Activated CD8-positive, alpha-beta T cell treated with anti-CD3 and anti-CD28 coated beads for 36 hours (primary cell): ENCODE results near the gene SOD3. TPM values are rescaled to one million over a fixed set of nuclear protein-coding genes. Genes with fewer than 3 reads are reported as not detected.

Experiments used
- ATAC-seq: fragments of 200-7000 bp; cut with Tn5 transposase; one replicate; pipeline ENCODE4 v1.10.0; 2021; ENCODE audit warnings: mild to moderate bottlenecking, moderate library complexity
- CTCF ChIA-PET: fragments of 350-600 bp; sonication (Branson Sonifier 250); formaldehyde crosslinking; loops from one replicate; lab custom pipeline; 2021; ENCODE audit warnings: antibody characterized with exemption; lab: Charles Lee
- POLR2A ChIA-PET: fragments of 350-600 bp; sonication (Branson Sonifier 250); formaldehyde crosslinking; loops from one replicate; lab custom pipeline; 2021; ENCODE audit warnings: antibody characterized with exemption; lab: Charles Lee
- DNase-seq: peaks from one replicate; pipeline ENCODE4 v3.0.0-alpha.2; 2020
- H3K27ac Mint-ChIP-seq: one replicate; pipeline ENCODE4 v1.8.0; 2021; ENCODE audit warnings: mild to moderate bottlenecking, mixed read lengths
- H3K27me3 Mint-ChIP-seq: one replicate; pipeline ENCODE4 v1.8.0; 2021; ENCODE audit warnings: mixed read lengths
- H3K36me3 Mint-ChIP-seq: one replicate; pipeline ENCODE4 v1.8.0; 2021; ENCODE audit warnings: low read depth, mixed read lengths
- H3K4me1 Mint-ChIP-seq: one replicate; pipeline ENCODE4 v1.8.0; 2021; ENCODE audit warnings: low read depth, mixed read lengths
- H3K4me3 Mint-ChIP-seq: one replicate; pipeline ENCODE4 v1.8.0; 2021; ENCODE audit warnings: mild to moderate bottlenecking, moderate library complexity, mixed read lengths
- H3K9me3 Mint-ChIP-seq: one replicate; pipeline ENCODE4 v1.8.0; 2021; ENCODE audit warnings: mixed read lengths
- intact Hi-C: fragments of 100-400 bp; cut with micrococcal nuclease; formaldehyde crosslinking; loops from one replicate; pipeline ENCODE4 v1.10.0; 2022
- total RNA-seq, 2 experiments: library from RNA; stranded (reverse); gene quantifications; one replicate each; pipeline ENCODE4 v1.2.3, GENCODE V29; 2021
- TF ChIP-seq, protein P1 (sequence below): fragments of 200-600 bp; IDR thresholded peaks from one replicate; pipeline ENCODE4 v1.8.0; 2022; ENCODE audit warnings: antibody characterized with exemption, mild to moderate bottlenecking

Gene SOD3
- total RNA-seq, 2 experiments from 2014 or later, result not detected

DNA sequence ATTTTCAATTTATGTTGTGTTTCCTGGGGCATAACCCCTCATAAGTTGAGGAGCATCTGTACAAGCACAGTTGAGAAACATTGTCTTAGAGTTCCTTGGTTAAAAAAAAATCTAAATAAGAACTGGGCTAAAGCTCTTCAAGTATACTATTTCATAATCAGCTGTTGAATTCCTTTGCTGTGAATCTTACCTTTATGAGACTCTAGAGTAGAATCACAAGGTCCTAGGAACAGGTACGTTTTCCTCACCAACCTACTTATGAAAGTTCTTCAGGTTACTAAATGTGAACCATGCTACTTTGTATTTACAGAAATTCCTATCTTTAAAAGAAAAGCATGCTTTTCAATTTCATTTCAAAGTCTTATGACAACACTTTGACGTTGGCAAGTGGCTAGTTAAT is 20.9 kb upstream of the SOD3 start:
- DNase-seq (no peak), ATAC-seq (no peak)
- H3K4me3 Mint-ChIP-seq, result no peak overlapping the region
- no peaks in the 10 kb centered on the region for H3K9me3 Mint-ChIP-seq
- H3K36me3 Mint-ChIP-seq, result no peaks in the 10 kb centered on the region
- H3K4me1 Mint-ChIP-seq, result no peaks in the 10 kb centered on the region
- ChIA-PET POLR2A (no interaction called here), CTCF (no interaction called here)
- TF ChIP-seq, protein P1, sequence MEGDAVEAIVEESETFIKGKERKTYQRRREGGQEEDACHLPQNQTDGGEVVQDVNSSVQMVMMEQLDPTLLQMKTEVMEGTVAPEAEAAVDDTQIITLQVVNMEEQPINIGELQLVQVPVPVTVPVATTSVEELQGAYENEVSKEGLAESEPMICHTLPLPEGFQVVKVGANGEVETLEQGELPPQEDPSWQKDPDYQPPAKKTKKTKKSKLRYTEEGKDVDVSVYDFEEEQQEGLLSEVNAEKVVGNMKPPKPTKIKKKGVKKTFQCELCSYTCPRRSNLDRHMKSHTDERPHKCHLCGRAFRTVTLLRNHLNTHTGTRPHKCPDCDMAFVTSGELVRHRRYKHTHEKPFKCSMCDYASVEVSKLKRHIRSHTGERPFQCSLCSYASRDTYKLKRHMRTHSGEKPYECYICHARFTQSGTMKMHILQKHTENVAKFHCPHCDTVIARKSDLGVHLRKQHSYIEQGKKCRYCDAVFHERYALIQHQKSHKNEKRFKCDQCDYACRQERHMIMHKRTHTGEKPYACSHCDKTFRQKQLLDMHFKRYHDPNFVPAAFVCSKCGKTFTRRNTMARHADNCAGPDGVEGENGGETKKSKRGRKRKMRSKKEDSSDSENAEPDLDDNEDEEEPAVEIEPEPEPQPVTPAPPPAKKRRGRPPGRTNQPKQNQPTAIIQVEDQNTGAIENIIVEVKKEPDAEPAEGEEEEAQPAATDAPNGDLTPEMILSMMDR, result no peak
- H3K27me3 Mint-ChIP-seq, result no peaks in the 10 kb centered on the region
- no peak overlapping the region for H3K27ac Mint-ChIP-seq
- intact Hi-C loops, result no loop called here

DNA sequence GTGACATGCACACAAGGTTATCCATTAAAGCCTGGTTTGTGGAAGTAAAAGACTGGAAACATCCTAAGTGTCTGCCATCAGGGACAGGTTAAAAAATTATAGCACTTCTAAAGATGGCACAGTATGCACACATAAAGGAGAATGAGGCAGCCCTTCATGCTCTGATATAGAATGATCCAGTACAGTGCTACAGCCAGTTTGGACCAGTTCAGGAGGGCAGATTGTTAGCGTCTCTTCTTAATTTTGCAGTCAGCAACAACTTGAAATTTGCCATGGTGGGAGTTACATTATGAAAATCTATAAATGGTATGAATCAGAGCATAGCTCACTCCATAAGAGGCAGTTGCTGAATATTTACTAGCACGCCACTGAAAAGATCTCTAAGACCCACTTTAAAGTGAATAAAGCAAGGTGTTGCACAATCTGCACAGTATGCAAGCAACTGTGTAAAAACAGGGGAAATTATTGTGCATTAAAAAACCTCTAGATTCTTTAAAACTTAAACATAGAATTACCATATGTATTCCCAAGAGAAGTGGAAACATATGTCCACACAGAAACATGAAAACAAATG is 20.3 kb upstream of the SOD3 start:
- Mint-ChIP-seq H3K36me3 (no peaks in the 10 kb centered on the region), H3K4me3 (no peak overlapping the region), H3K9me3 (no peaks in the 10 kb centered on the region), H3K4me1 (no peaks in the 10 kb centered on the region), H3K27ac (no peak overlapping the region), H3K27me3 (no peaks in the 10 kb centered on the region)
- TF ChIP-seq, protein P1, result no peak
- ChIA-PET POLR2A (no interaction called here), CTCF (no interaction called here)
- no peak for DNase-seq
- intact Hi-C loops, result no loop called here
- no peak for ATAC-seq

DNA sequence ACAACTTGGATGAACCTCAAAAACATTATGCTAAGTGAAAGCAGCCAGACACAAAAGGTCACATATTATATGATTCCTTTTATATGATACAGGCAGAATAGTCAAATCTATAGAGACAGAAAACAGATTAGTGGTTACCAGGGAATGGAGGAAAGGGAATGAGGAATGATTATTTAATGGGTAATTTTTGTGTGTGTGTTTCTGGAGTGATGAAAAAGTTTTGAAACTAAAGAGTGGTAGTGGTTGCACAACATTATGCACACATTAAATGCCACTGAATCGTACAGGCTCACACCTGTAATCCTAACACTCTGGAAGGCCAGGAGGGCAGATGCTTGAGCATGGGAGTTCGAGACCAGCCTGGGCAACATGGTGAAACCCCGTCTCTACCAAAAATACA is 19.6 kb upstream of the SOD3 start:
- POLR2A ChIA-PET, result no interaction called here
- ATAC-seq (no peak), DNase-seq (no peak)
- Mint-ChIP-seq H3K9me3 (no peaks in the 10 kb centered on the region), H3K4me1 (no peaks in the 10 kb centered on the region), H3K4me3 (no peak overlapping the region), H3K27me3 (no peaks in the 10 kb centered on the region), H3K36me3 (no peaks in the 10 kb centered on the region), H3K27ac (no peak overlapping the region)
- TF ChIP-seq, protein P1, result no peak
- CTCF ChIA-PET, result no interaction called here
- intact Hi-C loops, result no loop called here

DNA sequence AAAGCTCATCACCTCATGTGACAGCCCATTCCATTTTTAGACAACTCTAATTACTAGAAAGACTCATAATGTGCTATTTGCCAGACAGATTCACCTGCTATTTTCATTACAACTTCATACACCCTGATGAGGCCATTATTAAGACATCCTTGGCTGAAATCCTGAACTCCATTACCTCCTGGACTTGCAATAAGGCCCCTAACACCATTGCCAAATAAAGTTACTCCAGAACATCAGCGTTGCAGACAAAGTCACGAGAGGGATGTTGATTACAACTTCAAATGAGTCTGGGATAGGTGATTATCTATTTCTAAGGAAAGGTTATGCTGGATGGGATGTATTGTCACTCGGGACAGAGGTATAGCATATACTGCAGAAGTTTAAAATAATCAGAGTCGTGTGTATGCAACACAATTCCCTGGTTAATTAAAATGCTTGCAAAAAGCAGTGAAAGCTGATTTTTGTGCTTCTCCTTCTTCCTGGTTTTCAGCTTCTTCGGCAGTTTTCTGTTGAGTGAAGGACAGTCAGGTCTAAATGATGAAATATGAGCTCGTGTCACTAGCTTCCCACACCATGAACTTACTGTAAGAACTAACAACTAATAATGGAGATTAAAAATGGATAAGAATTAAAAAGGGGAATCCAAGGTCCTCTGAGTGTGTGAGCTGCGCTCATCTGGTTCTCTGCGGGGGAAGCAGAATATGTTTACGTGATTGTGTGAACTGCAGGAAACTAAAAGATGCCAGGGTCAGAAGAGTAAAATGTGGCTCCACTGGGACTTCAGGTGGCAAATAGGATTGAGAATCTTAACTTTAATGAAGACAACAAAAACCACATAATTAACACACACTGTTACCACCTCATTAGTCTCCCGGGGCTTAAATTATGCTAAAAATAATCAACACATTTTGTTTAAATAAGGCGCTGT is 17.6 kb upstream of the SOD3 start:
- H3K36me3 Mint-ChIP-seq, result no peaks in the 10 kb centered on the region
- intact Hi-C loops, result no loop called here
- no peaks in the 10 kb centered on the region for H3K9me3 Mint-ChIP-seq
- no peak for DNase-seq
- no peaks in the 10 kb centered on the region for H3K4me1 Mint-ChIP-seq
- ChIA-PET POLR2A (no interaction called here), CTCF (no interaction called here)
- no peak for ATAC-seq
- H3K27me3 Mint-ChIP-seq, result no peaks in the 10 kb centered on the region
- no peak overlapping the region for H3K27ac Mint-ChIP-seq
- TF ChIP-seq, protein P1, result no peak
- H3K4me3 Mint-ChIP-seq, result no peak overlapping the region
